SJSA1 (cell line): ENCODE measurements around the gene ERMP1. TPM values are rescaled to one million over a fixed set of nuclear protein-coding genes. Genes with fewer than 3 reads are reported as not detected.

ENCODE experiments used
- DNase-seq, 2 experiments: peaks; one replicate each; pipeline ENCODE4 v3.0.0-alpha.2; 2015 to 2020; ENCODE audit warnings: low spot score in 2 of 2, low read depth in 1 of 2
- H3K27ac ChIP-seq: fragments of 250-450 bp; sonication (Bioruptor Pico); 2 replicates; pipeline ENCODE4 v1.5.1; 2020; ENCODE audit warnings: mild to moderate bottlenecking, moderate library complexity
- H3K27me3 ChIP-seq: fragments of 250-450 bp; sonication (Bioruptor Pico); replicated peaks from 2 replicates; pipeline ENCODE4 v1.5.1; 2020; ENCODE audit warnings: mild to moderate bottlenecking, moderate library complexity
- H3K36me3 ChIP-seq: fragments of 250-450 bp; sonication (Bioruptor Pico); 2 replicates; pipeline ENCODE4 v1.5.1; 2020; ENCODE audit warnings: mild to moderate bottlenecking
- H3K4me1 ChIP-seq: fragments of 250-450 bp; sonication (Bioruptor Pico); replicated peaks from 2 replicates; pipeline ENCODE4 v1.6.1; 2021; ENCODE audit warnings: mild to moderate bottlenecking
- H3K4me3 ChIP-seq: fragments of 250-450 bp; sonication (Bioruptor Pico); 2 replicates; pipeline ENCODE4 v1.5.1; 2020; ENCODE audit warnings: mild to moderate bottlenecking
- H3K9me3 ChIP-seq: fragments of 250-450 bp; sonication (Bioruptor Pico); replicated peaks from 2 replicates; pipeline ENCODE4 v1.5.1; 2020; ENCODE audit warnings: mild to moderate bottlenecking
- total RNA-seq: library from RNA; depleted of rRNA; stranded (reverse); fragments of >200 nt; shearing (Covaris generic); gene quantifications from 2 replicates; pipeline ENCODE4 v1.2.3, GENCODE V29; 2014

ERMP1 gene
- total RNA-seq, 1 experiment from 2014 or later, result 3.2 TPM

DNA sequence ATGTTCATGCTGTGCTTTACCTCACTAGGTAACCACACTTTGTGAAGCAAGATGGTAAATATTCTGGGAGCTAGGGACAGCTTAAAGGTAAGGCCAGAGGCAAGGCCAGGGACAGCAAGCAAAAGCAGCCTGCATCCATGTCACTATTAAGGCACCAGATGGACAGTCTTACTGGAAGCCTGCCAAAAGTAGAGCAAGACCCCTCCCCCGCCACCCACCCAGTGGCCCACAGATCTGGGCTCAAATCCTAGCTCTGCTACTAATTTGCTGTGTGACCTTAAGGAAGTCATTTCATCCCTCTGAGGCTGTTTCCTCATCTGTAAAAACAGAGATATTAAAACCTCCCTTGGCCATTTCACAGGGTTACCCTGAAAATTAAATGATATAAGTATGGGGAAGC lies 13.2 kb upstream of the ERMP1 start:
- Histone ChIP-seq H3K36me3 (no peaks in the 10 kb centered on the region), H3K27ac (no peak overlapping the region), H3K4me3 (no peak overlapping the region), H3K4me1 (peaks cover 18% of the 10 kb centered on the region), H3K9me3 (no peaks in the 10 kb centered on the region), H3K27me3 (no peaks in the 10 kb centered on the region)
- no peak for DNase-seq

DNA sequence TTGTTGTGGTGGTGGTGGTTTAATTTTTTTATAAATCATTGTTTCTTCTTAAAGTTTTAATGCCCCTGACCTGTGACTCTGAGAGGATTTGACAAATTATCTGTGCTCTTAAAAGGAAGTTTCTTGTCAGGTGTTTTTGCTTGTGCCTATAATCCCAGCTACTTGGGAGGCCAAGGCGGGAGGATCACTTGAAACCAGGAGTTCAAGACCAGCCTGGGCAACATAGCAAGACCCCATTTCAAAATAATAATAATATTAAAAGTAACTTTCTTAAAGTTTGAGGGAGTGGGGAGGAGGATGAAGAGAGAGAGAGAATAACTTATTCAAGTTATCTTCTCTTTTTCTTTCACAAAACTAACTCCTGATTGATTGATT lies 12.2 kb upstream of the ERMP1 start:
- no peak overlapping the region for H3K27ac ChIP-seq
- H3K9me3 ChIP-seq, result no peaks in the 10 kb centered on the region
- peaks cover 18% of the 10 kb centered on the region for H3K4me1 ChIP-seq
- H3K36me3 ChIP-seq, result no peaks in the 10 kb centered on the region
- no peaks in the 10 kb centered on the region for H3K27me3 ChIP-seq
- no peak overlapping the region for H3K4me3 ChIP-seq
- no peak for DNase-seq

DNA sequence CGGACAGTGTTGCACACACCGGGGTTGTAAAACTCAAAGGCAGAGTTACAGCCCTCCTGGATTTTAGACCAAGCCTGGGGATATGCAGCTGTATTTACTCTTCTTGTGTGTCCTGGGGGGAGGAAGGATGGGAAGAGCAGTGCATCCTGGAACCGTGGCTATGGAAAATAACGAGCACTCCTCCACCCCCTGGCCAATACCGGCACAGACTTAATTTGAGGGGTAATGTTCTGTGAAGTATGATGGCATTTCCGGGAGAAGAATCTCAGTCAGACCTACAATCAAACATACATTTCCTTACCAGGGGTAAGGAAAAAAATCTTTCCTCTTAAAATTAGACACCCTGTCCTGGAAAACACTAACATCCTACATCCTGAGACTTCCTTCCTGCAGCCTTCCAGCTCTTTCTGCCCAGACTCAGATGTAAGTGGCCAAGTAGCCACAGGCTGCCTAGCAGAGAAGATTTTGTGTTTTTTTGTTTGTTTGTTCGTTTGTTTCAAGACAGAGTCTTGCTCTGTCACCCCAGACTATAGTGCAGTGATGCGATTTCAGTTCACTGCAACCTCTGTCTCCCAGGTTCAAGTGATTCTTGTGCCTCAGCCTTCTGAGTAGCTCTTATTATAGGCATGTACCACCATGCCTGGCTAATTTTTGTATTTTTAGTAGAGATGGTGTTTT lies 11.0 kb upstream of the ERMP1 start:
- Histone ChIP-seq H3K27ac (peak overlapping the region; percentile 20; the same call in 1 of the 2 replicates), H3K36me3 (no peaks in the 10 kb centered on the region), H3K4me3 (no peak overlapping the region), H3K27me3 (no peaks in the 10 kb centered on the region), H3K9me3 (no peaks in the 10 kb centered on the region), H3K4me1 (peaks cover 18% of the 10 kb centered on the region)
- peak in 1 of 2 experiments; percentile 27 for DNase-seq

DNA sequence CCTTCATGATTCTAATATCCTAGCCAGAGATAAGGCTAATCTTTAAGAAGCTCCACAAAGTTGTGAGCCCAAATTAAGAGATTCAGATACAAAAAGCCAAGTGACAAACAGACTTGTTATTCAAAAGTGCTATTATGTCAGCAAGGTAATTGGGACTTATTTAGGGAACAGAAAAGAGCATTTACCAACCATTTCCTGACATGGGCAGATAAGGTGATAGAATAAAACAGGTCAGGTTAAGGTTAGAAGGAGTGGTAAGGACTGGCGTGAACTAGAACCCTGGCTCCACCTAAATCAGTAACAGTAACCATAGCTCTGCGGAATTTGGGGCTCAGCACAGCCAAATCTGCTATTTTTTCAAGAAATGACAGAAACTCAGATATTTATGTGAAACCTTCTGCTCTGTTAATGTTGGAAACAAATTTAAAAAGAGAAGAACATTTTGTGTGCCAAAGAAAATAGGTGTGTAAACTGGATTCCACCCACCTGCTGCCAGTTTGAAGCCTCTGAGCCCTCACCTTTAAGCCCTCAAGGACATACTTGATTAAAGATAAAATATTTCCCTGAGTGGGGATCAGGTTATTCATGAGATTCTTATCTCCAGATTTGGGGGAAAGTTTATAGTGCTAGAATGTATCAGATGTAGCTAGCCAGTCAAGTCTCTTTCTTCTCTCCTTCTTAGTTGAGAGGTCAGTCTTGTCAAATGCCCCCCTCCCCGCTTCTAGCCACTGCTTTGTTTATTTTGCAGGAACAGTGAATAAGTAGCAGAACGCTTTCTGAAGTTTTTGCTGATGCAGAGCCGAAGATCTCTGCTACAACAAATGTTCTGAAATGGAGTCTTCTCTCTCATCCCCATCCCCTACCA lies 10.2 kb upstream of the ERMP1 start:
- Histone ChIP-seq H3K27ac (no peak overlapping the region), H3K4me1 (peaks cover 18% of the 10 kb centered on the region), H3K9me3 (no peaks in the 10 kb centered on the region), H3K36me3 (no peaks in the 10 kb centered on the region), H3K4me3 (no peak overlapping the region), H3K27me3 (no peaks in the 10 kb centered on the region)
- no peak for DNase-seq

DNA sequence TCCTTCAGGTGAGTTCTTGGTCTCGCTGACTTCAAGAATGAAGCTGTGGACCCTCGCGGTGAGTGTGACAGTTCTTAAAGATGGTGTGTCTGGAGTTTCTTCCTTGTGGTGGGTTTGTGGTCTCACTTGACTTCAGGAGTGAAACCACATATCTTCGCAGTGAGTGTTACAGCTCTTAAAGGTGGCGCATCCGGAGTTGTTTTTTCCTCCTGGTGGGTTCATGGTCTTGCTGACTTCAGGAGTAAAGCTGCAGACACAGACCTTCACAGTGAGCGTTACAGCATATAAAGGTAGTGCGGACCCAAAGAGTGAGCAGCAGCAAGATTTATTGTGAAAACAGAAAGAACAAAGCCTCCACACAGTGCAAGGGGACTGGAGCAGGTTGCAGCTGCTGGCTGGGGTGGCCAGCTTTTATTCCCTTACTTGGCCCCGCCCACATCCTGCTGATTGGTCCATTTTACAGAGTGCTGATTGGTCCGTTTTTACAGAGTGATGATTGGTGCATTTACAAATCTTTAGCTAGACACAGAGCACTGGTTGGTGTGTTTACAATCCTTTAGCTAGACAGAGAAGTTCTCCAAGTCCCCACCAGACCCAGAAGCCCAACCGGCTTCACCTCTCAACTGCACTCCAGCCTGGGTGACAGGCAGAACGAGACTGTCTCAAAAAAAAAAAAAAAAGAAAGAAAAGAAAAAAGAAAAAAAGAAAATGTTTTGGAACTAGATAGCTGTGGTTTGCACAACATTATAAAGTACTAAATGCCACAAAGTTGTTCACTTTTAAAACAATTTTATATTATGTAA lies 9.1 kb upstream of the ERMP1 start:
- no peak overlapping the region for H3K27ac ChIP-seq
- H3K4me3 ChIP-seq, result no peak overlapping the region
- no peaks in the 10 kb centered on the region for H3K27me3 ChIP-seq
- no peak for DNase-seq
- peaks cover 18% of the 10 kb centered on the region for H3K4me1 ChIP-seq
- H3K9me3 ChIP-seq, result no peaks in the 10 kb centered on the region
- no peaks in the 10 kb centered on the region for H3K36me3 ChIP-seq

DNA sequence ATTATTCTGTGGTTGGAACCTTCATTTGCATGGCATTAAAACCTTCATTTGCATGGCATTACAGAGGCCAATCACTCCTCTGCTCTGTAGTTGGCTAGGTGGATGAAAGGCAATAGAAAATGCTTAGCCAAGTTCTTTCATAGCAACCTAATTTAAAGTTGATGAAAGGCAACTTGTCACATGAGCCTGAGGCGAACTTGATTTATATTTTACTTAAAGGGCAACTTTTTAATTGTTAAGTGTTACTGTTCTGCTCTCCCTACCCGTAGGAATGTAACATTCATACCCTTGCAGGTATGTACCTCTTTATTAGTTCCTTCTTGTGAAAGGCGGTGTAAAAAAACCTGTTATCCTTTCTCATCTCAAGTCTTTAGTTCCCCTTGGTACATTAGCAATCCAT lies 7.9 kb upstream of the ERMP1 start:
- Histone ChIP-seq H3K9me3 (no peaks in the 10 kb centered on the region), H3K27me3 (no peaks in the 10 kb centered on the region), H3K36me3 (no peaks in the 10 kb centered on the region), H3K4me1 (peaks cover 18% of the 10 kb centered on the region), H3K27ac (no peak overlapping the region), H3K4me3 (no peak overlapping the region)
- no peak for DNase-seq

DNA sequence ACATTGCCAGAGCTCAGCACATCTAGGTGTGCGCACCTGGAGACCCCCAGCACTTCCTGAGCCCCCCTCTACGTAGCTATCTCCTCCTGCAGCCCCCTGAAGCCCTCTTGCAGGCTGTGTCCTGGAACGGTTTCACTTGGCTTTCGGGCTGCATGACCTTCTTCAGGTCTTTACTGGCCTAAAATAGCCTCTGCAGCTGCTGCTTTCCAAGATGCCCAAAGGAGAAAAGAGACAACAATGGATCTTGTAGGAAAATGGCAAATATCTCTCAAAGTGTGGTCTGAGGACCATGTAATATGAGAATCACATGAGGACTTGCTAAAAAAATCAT lies 6.6 kb upstream of the ERMP1 start:
- H3K27ac ChIP-seq, result no peak overlapping the region

DNA sequence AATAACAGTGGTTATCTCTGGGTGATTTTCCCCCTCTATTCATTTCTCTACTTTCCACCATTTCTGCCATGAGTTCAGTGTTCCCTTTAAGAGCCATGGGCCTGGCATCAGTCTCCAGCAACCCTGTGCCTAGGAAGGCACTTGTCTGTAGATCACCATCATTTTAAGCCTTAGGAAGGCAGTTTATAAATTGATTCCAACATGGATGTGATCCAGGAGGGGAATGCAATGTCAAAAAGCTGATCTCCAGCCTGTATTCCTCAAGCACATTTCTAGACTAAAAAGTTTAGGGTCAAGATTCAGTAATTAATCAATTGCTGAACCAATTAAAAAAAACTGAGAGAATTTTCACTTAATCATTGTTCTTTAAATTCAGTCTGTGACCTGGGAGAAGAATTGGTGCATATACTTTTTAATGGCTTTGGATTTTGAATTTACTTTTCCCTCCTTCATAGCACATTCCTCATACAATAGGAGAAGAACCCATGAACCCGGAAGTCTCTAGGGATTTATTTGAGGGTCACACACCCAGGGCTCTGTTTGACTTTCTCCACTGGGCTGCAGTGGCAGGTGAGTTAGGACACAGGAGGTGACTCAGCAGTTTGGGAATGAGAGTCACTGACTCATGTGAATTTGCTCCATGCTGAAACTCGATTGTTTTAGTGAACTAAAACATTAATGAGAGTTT lies 6.1 kb upstream of the ERMP1 start:
- peaks cover 12% of the 10 kb centered on the region for H3K4me1 ChIP-seq
- H3K4me3 ChIP-seq, result no peak overlapping the region
- no peaks in the 10 kb centered on the region for H3K36me3 ChIP-seq
- DNase-seq, result no peak
- H3K27ac ChIP-seq, result no peak overlapping the region
- no peaks in the 10 kb centered on the region for H3K27me3 ChIP-seq
- no peaks in the 10 kb centered on the region for H3K9me3 ChIP-seq

More for the DNA sequence above, 6.6 kb upstream of the ERMP1 start:
- Histone ChIP-seq H3K27me3 (no peaks in the 10 kb centered on the region), H3K4me1 (peaks cover 17% of the 10 kb centered on the region), H3K36me3 (no peaks in the 10 kb centered on the region), H3K4me3 (no peak overlapping the region), H3K9me3 (no peaks in the 10 kb centered on the region)
- DNase-seq, result no peak

DNA sequence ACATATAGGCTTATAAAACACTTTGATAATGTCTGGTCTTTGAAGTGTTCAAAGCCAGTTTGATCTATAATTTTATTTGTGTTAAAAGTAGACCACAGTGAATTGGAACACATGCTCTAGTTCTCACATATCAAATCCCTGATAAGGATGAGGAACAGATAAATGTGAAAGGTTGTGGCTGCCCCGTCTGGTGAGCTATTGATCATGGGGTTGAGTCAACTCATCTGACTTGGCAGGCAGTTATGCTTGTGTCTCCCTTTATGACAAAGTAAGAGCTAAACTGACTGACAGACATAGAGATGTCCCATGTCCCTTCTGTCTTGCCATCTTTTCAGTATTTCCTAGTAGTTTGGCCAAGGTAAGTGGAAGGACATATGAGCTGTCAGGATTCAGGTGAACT lies 2.9 kb upstream of the ERMP1 start:
- 0 out of 2 replicates have a peak, but pooled peaks cover 3% of the 10 kb centered on the region for H3K36me3 ChIP-seq
- H3K27me3 ChIP-seq, result no peaks in the 10 kb centered on the region
- H3K4me1 ChIP-seq, result peaks cover 5% of the 10 kb centered on the region
- H3K9me3 ChIP-seq, result no peaks in the 10 kb centered on the region
- DNase-seq, result no peak
- H3K27ac ChIP-seq, result no peak overlapping the region
- no peak overlapping the region for H3K4me3 ChIP-seq

DNA sequence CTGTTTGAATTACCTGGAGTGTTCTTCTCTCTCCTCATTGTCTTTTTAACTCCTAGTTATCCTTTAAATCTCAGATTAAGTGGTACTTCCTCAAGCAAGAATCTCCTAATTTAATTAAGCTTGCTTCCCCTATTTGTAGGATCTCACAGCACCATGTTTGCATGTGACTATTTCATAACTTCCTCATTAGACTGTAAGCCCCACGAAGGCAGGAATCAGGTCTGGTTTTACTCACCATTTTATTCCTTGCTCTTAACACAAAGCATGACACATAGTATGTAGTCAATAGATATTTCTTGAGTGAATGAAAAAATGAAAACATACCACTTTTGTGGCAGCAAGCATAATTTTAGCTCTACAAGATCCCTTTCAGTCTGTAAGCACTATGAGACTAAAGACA lies 1.3 kb upstream of the ERMP1 start:
- H3K27ac ChIP-seq, result no peak overlapping the region
- peaks cover 5% of the 10 kb centered on the region for H3K4me1 ChIP-seq
- no peaks in the 10 kb centered on the region for H3K27me3 ChIP-seq
- H3K9me3 ChIP-seq, result no peaks in the 10 kb centered on the region
- 0 out of 2 replicates have a peak, but pooled peaks cover 3% of the 10 kb centered on the region for H3K36me3 ChIP-seq
- H3K4me3 ChIP-seq, result no peak overlapping the region
- DNase-seq, result no peak

DNA sequence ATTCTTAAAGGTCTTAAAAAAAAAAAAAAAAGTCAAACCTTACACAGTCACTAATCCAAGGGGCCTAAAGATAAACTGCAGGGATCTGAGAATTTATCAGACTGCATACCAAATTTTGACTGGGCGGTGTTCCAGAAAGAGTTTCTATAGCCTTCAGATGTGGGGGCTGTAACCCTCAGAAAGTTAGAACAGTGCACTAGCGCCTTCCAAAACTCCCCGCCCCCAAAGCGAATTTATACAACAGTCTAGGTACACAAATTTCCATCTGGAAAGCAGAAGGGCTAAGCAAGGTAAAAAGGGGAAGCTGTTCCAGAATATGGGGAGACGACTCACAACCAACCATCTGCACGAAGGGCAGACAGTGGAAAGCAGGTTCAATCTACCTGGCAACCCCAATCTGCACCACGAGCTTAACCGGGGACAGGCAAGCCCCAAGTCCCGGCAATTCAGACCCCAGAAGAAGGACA lies 813 bp downstream of the ERMP1 start:
- no peaks in the 10 kb centered on the region for H3K9me3 ChIP-seq
- peaks cover 5% of the 10 kb centered on the region for H3K4me1 ChIP-seq
- peak overlapping the region; percentile 56 for H3K4me3 ChIP-seq
- H3K36me3 ChIP-seq, result 0 out of 2 replicates have a peak, but pooled peaks cover 3% of the 10 kb centered on the region
- DNase-seq, result no peak
- no peaks in the 10 kb centered on the region for H3K27me3 ChIP-seq
- H3K27ac ChIP-seq, result no peak overlapping the region

DNA sequence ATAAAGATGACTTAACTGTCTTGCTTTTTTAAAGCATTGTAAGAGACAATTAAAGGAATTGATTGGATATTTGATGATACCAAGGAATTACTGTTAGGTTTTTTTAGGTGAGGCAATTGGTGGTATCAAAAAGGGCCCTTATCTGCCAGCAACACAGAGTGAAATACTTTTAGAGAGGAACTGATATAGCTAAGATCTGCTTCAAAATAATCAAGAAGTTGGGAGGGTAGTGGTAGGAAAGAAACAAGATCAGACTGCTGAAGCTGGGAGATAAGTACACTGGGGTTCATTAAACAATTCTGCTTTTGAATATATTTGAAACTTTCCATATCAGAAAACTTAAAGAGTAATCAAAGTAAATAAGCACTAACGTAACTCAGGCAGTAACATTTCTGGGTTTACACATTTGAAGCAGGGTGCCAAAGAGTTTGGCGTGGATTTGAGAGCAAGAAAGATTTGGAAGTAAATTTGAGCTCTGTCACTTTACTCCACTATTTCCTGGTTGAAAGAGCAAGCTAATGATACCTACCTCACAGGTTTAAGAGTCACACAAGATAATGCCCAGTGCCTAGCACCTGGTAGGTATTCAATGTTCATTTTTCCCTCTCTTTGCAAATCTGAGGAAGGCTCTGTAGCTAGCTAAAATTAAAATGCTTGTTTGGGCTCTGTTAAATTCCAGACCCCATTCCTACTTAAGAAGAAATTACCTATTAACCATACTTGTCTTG lies 6.9 kb downstream of the ERMP1 start:
- Histone ChIP-seq H3K27me3 (no peaks in the 10 kb centered on the region), H3K36me3 (no peaks in the 10 kb centered on the region), H3K4me1 (no peaks in the 10 kb centered on the region), H3K27ac (no peak overlapping the region), H3K4me3 (no peak overlapping the region), H3K9me3 (no peaks in the 10 kb centered on the region)
- DNase-seq, result no peak

DNA sequence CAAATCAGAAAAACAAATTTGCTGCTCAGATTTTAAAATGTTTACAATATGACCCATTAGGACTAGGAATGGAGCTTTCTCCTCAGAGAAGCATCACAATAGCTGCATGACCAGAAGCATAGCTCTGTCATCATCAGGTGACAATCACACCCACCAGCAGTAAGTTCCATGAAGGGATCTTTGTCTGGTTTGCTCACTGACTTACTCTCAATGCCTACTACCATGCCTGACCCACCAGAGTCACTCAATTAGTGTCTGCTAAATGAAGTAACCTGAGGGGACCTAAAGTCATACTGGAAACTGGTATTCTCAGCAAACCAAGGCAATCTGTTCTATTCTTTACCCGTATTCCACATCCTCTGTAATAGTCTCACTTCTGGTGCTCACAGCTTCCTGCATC lies 7.7 kb downstream of the ERMP1 start:
- Histone ChIP-seq H3K27me3 (no peaks in the 10 kb centered on the region), H3K36me3 (no peaks in the 10 kb centered on the region), H3K4me3 (no peak overlapping the region), H3K27ac (no peak overlapping the region), H3K4me1 (no peaks in the 10 kb centered on the region), H3K9me3 (no peaks in the 10 kb centered on the region)
- DNase-seq, result no peak
